ENCODE data around the gene LRRC57. TPM values are rescaled to one million over a fixed set of nuclear protein-coding genes. Genes with fewer than 3 reads are reported as not detected.

The LRRC57 gene
- total and polyA plus RNA-seq, 4 donors: 2.7 to 14.1 (median 5.3) TPM

DNA sequence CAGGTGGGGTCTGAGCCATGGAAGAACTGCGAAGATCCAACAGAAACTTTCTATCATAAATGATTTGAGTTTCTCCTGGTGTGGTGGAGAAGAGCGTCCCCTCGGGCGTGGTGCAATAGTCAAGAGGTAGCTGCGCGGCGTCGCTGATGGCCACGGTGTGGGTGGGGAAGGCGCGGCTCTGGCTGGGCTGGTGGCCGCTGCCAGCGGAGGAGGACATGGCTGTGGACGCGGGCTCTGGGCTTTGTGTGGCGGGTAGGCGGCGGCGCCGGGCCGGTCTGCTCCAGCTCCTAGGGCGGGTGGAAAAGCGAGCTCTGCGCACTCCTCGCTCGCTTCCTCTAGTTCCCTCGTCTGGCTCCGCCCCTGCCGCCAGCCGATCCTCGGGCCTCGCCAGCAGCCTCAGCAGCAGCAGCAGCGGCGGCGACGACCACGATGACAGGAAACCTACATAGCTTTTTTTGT lies 32.7 kb upstream of the LRRC57 start:
- DNase-seq (ENCODE audit: low spot score): peak; percentile 70
- Histone ChIP-seq H3K36me3 (ENCODE audit: control insufficient read depth in 4 of 4, insufficient read depth in 3 of 4, low read depth in 1 of 4, low read length in 3 of 4) (no peaks in the 10 kb centered on the region), H3K4me3 (ENCODE audit: low read depth in 1 of 3, low read length in 3 of 3) (peak overlapping the region; percentile 18 to 54 (median 45)), H3K9ac (ENCODE audit: low read depth in 1 of 2, low read length in 2 of 2) (peak overlapping the region; percentile 19 to 47), H3K27me3 (ENCODE audit: control insufficient read depth in 4 of 4, insufficient read depth in 4 of 4, low read length in 3 of 4) (no peaks in the 10 kb centered on the region), H3K9me3 (ENCODE audit: control insufficient read depth in 4 of 4, low read length in 3 of 4) (no peaks in the 10 kb centered on the region), H3K4me1 (ENCODE audit: control insufficient read depth in 4 of 4, insufficient read depth in 4 of 4, low read length in 3 of 4) (peaks cover 0 to 5% (median 3%) of the 10 kb centered on the region in 4 donors), H3K27ac (ENCODE audit: low read depth in 1 of 2, low read length in 2 of 2) (peak overlapping the region in 1 of 2 donors; percentile 49)
- 3% methylated on average over 37 of the region's 37 CpGs for WGBS
- no peak for TF ChIP-seq SP1 (IDR thresholded peaks at IDR 0.05)
- TF ChIP-seq RAD21 (IDR thresholded peaks at IDR 0.05): peak in 1 of 2 donors; percentile 30
- TF ChIP-seq YY1 (IDR thresholded peaks at IDR 0.05): peak; percentile 44

DNA sequence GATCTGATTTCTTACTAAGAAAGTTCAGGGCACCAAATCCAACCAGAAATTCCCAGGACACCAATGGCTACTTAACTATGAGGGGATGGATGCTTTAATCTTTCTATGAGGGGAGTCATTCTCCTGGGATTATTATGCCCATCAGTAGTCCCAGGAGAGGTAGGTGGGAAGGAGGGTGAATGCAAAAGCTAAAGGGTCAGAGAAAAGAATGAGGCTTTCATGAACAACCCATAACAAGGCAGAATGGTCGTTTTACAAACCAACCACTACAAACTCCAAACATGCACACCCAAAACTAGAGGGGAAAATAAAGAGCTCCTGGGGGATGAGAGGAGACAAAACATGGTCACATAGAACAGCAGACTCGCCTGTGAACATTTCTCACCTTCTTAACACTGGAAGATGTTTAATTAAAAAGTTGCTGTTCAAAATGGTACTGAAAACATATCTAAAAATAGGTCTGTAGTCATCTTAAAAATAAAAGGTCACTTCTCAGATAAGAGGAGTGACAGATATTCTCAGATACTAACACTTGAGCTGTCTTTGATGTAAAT lies 30.5 kb upstream of the LRRC57 start:
- Histone ChIP-seq H3K9ac (ENCODE audit: low read depth in 1 of 2, low read length in 2 of 2) (no peak overlapping the region), H3K27me3 (ENCODE audit: control insufficient read depth in 4 of 4, insufficient read depth in 4 of 4, low read length in 3 of 4) (no peaks in the 10 kb centered on the region), H3K36me3 (ENCODE audit: control insufficient read depth in 4 of 4, insufficient read depth in 3 of 4, low read depth in 1 of 4, low read length in 3 of 4) (no peaks in the 10 kb centered on the region), H3K9me3 (ENCODE audit: control insufficient read depth in 4 of 4, low read length in 3 of 4) (no peaks in the 10 kb centered on the region), H3K27ac (ENCODE audit: low read depth in 1 of 2, low read length in 2 of 2) (no peak overlapping the region), H3K4me1 (ENCODE audit: control insufficient read depth in 4 of 4, insufficient read depth in 4 of 4, low read length in 3 of 4) (peaks cover 6 to 18% (median 10%) of the 10 kb centered on the region in 4 donors), H3K4me3 (ENCODE audit: low read depth in 1 of 3, low read length in 3 of 3) (no peak overlapping the region)
- DNase-seq (ENCODE audit: low spot score): no peak
- TF ChIP-seq EGR1 (IDR thresholded peaks at IDR 0.05; ENCODE audit: low read depth in 2 of 2) (no peak), YY1 (IDR thresholded peaks at IDR 0.05) (no peak), RXRA (IDR thresholded peaks at IDR 0.05) (no peak), SP1 (IDR thresholded peaks at IDR 0.05) (no peak)
- TF ChIP-seq, protein P1, sequence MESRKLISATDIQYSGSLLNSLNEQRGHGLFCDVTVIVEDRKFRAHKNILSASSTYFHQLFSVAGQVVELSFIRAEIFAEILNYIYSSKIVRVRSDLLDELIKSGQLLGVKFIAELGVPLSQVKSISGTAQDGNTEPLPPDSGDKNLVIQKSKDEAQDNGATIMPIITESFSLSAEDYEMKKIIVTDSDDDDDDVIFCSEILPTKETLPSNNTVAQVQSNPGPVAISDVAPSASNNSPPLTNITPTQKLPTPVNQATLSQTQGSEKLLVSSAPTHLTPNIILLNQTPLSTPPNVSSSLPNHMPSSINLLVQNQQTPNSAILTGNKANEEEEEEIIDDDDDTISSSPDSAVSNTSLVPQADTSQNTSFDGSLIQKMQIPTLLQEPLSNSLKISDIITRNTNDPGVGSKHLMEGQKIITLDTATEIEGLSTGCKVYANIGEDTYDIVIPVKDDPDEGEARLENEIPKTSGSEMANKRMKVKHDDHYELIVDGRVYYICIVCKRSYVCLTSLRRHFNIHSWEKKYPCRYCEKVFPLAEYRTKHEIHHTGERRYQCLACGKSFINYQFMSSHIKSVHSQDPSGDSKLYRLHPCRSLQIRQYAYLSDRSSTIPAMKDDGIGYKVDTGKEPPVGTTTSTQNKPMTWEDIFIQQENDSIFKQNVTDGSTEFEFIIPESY (IDR thresholded peaks at IDR 0.05): no peak
- TF ChIP-seq, protein P2, sequence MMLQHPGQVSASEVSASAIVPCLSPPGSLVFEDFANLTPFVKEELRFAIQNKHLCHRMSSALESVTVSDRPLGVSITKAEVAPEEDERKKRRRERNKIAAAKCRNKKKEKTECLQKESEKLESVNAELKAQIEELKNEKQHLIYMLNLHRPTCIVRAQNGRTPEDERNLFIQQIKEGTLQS (IDR thresholded peaks at IDR 0.05): no peak
- TF ChIP-seq, protein P3, sequence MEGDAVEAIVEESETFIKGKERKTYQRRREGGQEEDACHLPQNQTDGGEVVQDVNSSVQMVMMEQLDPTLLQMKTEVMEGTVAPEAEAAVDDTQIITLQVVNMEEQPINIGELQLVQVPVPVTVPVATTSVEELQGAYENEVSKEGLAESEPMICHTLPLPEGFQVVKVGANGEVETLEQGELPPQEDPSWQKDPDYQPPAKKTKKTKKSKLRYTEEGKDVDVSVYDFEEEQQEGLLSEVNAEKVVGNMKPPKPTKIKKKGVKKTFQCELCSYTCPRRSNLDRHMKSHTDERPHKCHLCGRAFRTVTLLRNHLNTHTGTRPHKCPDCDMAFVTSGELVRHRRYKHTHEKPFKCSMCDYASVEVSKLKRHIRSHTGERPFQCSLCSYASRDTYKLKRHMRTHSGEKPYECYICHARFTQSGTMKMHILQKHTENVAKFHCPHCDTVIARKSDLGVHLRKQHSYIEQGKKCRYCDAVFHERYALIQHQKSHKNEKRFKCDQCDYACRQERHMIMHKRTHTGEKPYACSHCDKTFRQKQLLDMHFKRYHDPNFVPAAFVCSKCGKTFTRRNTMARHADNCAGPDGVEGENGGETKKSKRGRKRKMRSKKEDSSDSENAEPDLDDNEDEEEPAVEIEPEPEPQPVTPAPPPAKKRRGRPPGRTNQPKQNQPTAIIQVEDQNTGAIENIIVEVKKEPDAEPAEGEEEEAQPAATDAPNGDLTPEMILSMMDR (IDR thresholded peaks at IDR 0.05; ENCODE audit: low read depth, low read length, missing input control): no peak
- 85% methylated on average over 2 of the region's 2 CpGs for WGBS

DNA sequence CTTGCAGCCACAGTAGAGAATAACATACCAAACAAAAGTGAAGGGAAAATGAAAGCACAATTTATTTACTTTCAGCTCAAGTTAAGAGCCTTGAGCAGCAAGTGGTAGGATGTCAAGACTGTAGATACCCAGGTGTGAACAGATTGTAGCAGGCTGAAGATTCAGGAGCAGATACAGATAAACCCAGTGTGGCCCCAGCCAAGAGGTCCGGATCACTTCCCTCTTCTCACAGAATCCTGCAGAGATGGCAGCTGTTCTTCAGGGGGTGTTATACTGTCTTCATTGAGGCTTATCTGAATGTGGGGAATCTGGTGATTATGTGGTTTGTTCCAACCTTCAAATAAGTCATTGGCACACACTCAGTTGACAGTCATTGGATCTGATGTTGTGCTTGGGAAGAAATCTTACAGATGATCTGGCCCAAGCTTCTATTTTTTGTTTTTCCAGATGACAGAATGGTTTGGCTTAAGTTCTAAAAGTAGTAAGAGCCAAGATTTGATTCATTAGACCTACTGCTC lies 29.0 kb upstream of the LRRC57 start:
- no peak for DNase-seq (ENCODE audit: low spot score)
- peaks cover 6 to 18% (median 10%) of the 10 kb centered on the region in 4 donors for H3K4me1 ChIP-seq (ENCODE audit: control insufficient read depth in 4 of 4, insufficient read depth in 4 of 4, low read length in 3 of 4)
- 62% methylated on average over 1 of the region's 1 CpG for WGBS
- TF ChIP-seq, protein P3 (IDR thresholded peaks at IDR 0.05; ENCODE audit: low read depth, low read length, missing input control): no peak
- TF ChIP-seq, protein P2 (IDR thresholded peaks at IDR 0.05): no peak
- TF ChIP-seq, protein P4, sequence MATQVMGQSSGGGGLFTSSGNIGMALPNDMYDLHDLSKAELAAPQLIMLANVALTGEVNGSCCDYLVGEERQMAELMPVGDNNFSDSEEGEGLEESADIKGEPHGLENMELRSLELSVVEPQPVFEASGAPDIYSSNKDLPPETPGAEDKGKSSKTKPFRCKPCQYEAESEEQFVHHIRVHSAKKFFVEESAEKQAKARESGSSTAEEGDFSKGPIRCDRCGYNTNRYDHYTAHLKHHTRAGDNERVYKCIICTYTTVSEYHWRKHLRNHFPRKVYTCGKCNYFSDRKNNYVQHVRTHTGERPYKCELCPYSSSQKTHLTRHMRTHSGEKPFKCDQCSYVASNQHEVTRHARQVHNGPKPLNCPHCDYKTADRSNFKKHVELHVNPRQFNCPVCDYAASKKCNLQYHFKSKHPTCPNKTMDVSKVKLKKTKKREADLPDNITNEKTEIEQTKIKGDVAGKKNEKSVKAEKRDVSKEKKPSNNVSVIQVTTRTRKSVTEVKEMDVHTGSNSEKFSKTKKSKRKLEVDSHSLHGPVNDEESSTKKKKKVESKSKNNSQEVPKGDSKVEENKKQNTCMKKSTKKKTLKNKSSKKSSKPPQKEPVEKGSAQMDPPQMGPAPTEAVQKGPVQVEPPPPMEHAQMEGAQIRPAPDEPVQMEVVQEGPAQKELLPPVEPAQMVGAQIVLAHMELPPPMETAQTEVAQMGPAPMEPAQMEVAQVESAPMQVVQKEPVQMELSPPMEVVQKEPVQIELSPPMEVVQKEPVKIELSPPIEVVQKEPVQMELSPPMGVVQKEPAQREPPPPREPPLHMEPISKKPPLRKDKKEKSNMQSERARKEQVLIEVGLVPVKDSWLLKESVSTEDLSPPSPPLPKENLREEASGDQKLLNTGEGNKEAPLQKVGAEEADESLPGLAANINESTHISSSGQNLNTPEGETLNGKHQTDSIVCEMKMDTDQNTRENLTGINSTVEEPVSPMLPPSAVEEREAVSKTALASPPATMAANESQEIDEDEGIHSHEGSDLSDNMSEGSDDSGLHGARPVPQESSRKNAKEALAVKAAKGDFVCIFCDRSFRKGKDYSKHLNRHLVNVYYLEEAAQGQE (IDR thresholded peaks at IDR 0.05): no peak
- TF ChIP-seq TAF1 (conservative IDR thresholded peaks at IDR 0.05): no peak
- TF ChIP-seq, protein P5, sequence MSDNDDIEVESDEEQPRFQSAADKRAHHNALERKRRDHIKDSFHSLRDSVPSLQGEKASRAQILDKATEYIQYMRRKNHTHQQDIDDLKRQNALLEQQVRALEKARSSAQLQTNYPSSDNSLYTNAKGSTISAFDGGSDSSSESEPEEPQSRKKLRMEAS (IDR thresholded peaks at IDR 0.05): no peak
- no peak for TF ChIP-seq NR2F2 (IDR thresholded peaks at IDR 0.05)
- TF ChIP-seq EGR1 (IDR thresholded peaks at IDR 0.05; ENCODE audit: low read depth in 2 of 2): no peak
- TF ChIP-seq YY1 (IDR thresholded peaks at IDR 0.05): no peak
- TF ChIP-seq HNF4A (conservative IDR thresholded peaks at IDR 0.05): no peak
- no peak for TF ChIP-seq RXRA (IDR thresholded peaks at IDR 0.05)
- no peak for TF ChIP-seq FOXA1 (IDR thresholded peaks at IDR 0.05)
- TF ChIP-seq HNF4G (IDR thresholded peaks at IDR 0.05): no peak

More for the DNA sequence above, 29.0 kb upstream of the LRRC57 start:
- H3K9me3 ChIP-seq (ENCODE audit: control insufficient read depth in 4 of 4, low read length in 3 of 4): no peaks in the 10 kb centered on the region
- H3K4me3 ChIP-seq (ENCODE audit: low read depth in 1 of 3, low read length in 3 of 3): no peak overlapping the region
- H3K27me3 ChIP-seq (ENCODE audit: control insufficient read depth in 4 of 4, insufficient read depth in 4 of 4, low read length in 3 of 4): no peaks in the 10 kb centered on the region
- H3K9ac ChIP-seq (ENCODE audit: low read depth in 1 of 2, low read length in 2 of 2): no peak overlapping the region
- H3K36me3 ChIP-seq (ENCODE audit: control insufficient read depth in 4 of 4, insufficient read depth in 3 of 4, low read depth in 1 of 4, low read length in 3 of 4): no peaks in the 10 kb centered on the region
- H3K27ac ChIP-seq (ENCODE audit: low read depth in 1 of 2, low read length in 2 of 2): no peak overlapping the region
